H1 (cell line): Measurements from ENCODE around the gene HOXA6. TPM values are rescaled to one million over a fixed set of nuclear protein-coding genes. Genes with fewer than 3 reads are reported as not detected.

Source experiments
- CREB1 ChIP-seq: IDR thresholded peaks from 2 replicates; pipeline ENCODE4 v1.6.1; 2012; ENCODE audit warnings: inconsistent platforms
- CTBP2 ChIP-seq: IDR thresholded peaks from 2 replicates; pipeline ENCODE4 v1.7.0; 2011; ENCODE audit warnings: borderline replicate concordance, mild to moderate bottlenecking, moderate library complexity, mixed read lengths, low read length; ENCODE audit not compliant: insufficient read depth, insufficient read length
- EGR1 ChIP-seq: IDR thresholded peaks from 2 replicates; pipeline ENCODE4 v1.6.1; 2011; ENCODE audit warnings: low read depth, low read length, borderline replicate concordance
- FOSL1 ChIP-seq: IDR thresholded peaks from 2 replicates; pipeline ENCODE4 v1.6.1; 2011; ENCODE audit warnings: mild to moderate bottlenecking, low read depth, low read length, moderate library complexity; ENCODE audit not compliant: insufficient read depth
- HDAC2 ChIP-seq, 2 experiments: fragments of 300-600 bp in 1 of 2; sonication (generic) in 1 of 2; IDR thresholded peaks; 2 replicates each; pipeline ENCODE4 v1.6.1; 2011 to 2012; ENCODE audit warnings: low read depth in 2 of 2, low read length in 2 of 2, mild to moderate bottlenecking in 2 of 2, moderate library complexity in 2 of 2, borderline replicate concordance in 1 of 2, inconsistent platforms in 1 of 2
- JUN ChIP-seq: IDR thresholded peaks from 2 replicates; pipeline ENCODE4 v1.6.1; 2011; ENCODE audit warnings: low read depth, mild to moderate bottlenecking, improper control_type of control experiment, low read length
- NANOG ChIP-seq: IDR thresholded peaks from 2 replicates; pipeline ENCODE4 v1.6.1; 2011; ENCODE audit warnings: low read length, low read depth, mild to moderate bottlenecking, inconsistent platforms; ENCODE audit not compliant: insufficient read depth, poor library complexity, severe bottlenecking
- POLR2A ChIP-seq, 2 experiments: IDR thresholded peaks; 1 replicate in 1 of 2; 2 replicates in 1 of 2; pipeline ENCODE4 v1.6.1; 2011; ENCODE audit warnings: low read depth in 2 of 2, low read length in 2 of 2, mild to moderate bottlenecking in 2 of 2; ENCODE audit errors: control extremely low read depth in 1 of 2
- POLR2AphosphoS5 ChIP-seq: IDR thresholded peaks from 2 replicates; pipeline ENCODE4 v1.6.1; 2011; ENCODE audit warnings: low read depth, low read length
- RBBP5 ChIP-seq: IDR thresholded peaks from 2 replicates; pipeline ENCODE4 v1.7.1; 2012; ENCODE audit warnings: low read depth, mild to moderate bottlenecking, inconsistent platforms, low read length, moderate library complexity, borderline replicate concordance
- RNF2 ChIP-seq: fragments of 200-900, 300-1000 bp; sonication (generic); IDR thresholded peaks from 2 replicates; pipeline ENCODE4 v1.7.1; 2016; ENCODE audit warnings: borderline replicate concordance, low read depth, mild to moderate bottlenecking, antibody characterized with exemption, low read length; ENCODE audit not compliant: poor library complexity, severe bottlenecking; ENCODE audit errors: missing control alignments
- SAP30 ChIP-seq: fragments of 300-600 bp; sonication (generic); IDR thresholded peaks from 2 replicates; pipeline ENCODE4 v1.7.1; 2012; ENCODE audit warnings: low read length, moderate library complexity, mild to moderate bottlenecking, inconsistent platforms; ENCODE audit not compliant: insufficient read depth, insufficient replicate concordance
- SIN3A ChIP-seq, 2 experiments: IDR thresholded peaks in 1 of 2; conservative IDR thresholded peaks in 1 of 2; 2 replicates each; pipeline ENCODE4 v1.6.1; 2011 to 2012; ENCODE audit warnings: low read length in 2 of 2, improper control_type of control experiment in 1 of 2, low read depth in 1 of 2, mild to moderate bottlenecking in 1 of 2
- SP2 ChIP-seq: IDR thresholded peaks from 2 replicates; pipeline ENCODE4 v1.6.1; 2012; ENCODE audit warnings: mild to moderate bottlenecking, low read length, inconsistent platforms
- SUZ12 ChIP-seq: fragments of 200-600 bp; sonication (generic); IDR thresholded peaks from 2 replicates; pipeline ENCODE4 v1.6.1; 2012; ENCODE audit warnings: mild to moderate bottlenecking, inconsistent platforms, low read length, moderate library complexity, mixed read lengths
- TAF1 ChIP-seq: IDR thresholded peaks from 2 replicates; pipeline ENCODE4 v1.6.1; 2011; ENCODE audit warnings: mild to moderate bottlenecking, low read depth, low read length
- TBP ChIP-seq: IDR thresholded peaks from 2 replicates; pipeline ENCODE4 v1.6.1; 2011; ENCODE audit warnings: low read depth, low read length, improper control_type of control experiment
- TEAD4 ChIP-seq: IDR thresholded peaks from 2 replicates; pipeline ENCODE4 v1.6.1; 2012; ENCODE audit warnings: low read depth, low read length, inconsistent platforms, mixed read lengths
- ZNF274 ChIP-seq: IDR thresholded peaks from 2 replicates; pipeline ENCODE4 v1.7.0; 2012; ENCODE audit warnings: low read length, borderline replicate concordance; ENCODE audit errors: extremely low read depth
- polyA plus RNA-seq, 7 experiments: library from polyadenylated mRNA; depleted of rRNA in 3 of 7; stranded (reverse) in 5 of 7; unstranded in 2 of 7; fragments of >200 nt in 5 of 7; fragments of 200-250 nt in 2 of 7; gene quantifications; 1 replicate in 5 of 7; 2 replicates in 1 of 7; 4 replicates in 1 of 7; pipeline versions ENCODE4 v1.2.1 to v1.2.3, GENCODE V29; 2011 to 2013; ENCODE audit warnings: missing spikeins in 2 of 7, mixed read lengths in 2 of 7
- total RNA-seq: library from RNA; stranded (reverse); fragmentation: NEBNext Ultra II Directional; extraction: Animal tissue kit (Norgen Biotek cat#: 25700); gene quantifications from 2 replicates; pipeline ENCODE4 v1.2.1, GENCODE V29; 2021
- TF ChIP-seq, protein P1 (sequence below): IDR thresholded peaks from 2 replicates; pipeline ENCODE4 v1.6.1; 2011; ENCODE audit warnings: low read length, improper control_type of control experiment

Gene HOXA6
- total and polyA plus RNA-seq, 2 of the 8 experiments (the other 6 are each of a cell fraction or from before 2014, with no cell fraction given): not detected

- TF ChIP-seq RBBP5 (no peak), POLR2AphosphoS5 (no peak), NANOG (no peak), JUN (no peak), TAF1 (no peak), EGR1 (peak; percentile 26; the same call in 1 of the 2 replicates), TEAD4 (no peak), HDAC2 (IDR thresholded peaks at IDR 0.05; ENCODE audit: borderline replicate concordance in 1 of 2, low read depth in 2 of 2, low read length in 2 of 2) (no peak), CREB1 (no peak), POLR2A (IDR thresholded peaks at IDR 0.05; ENCODE audit: control extremely low read depth in 1 of 2, low read depth in 2 of 2, low read length in 2 of 2) (no peak), SUZ12 (peak; percentile 87), CTBP2 (peak; percentile 92), TBP (peak; percentile 90), SP2 (no peak), SIN3A (conservative IDR thresholded peaks at IDR 0.05 in 1 of 2, IDR thresholded peaks at IDR 0.05 in 1 of 2; ENCODE audit: low read depth in 1 of 2, low read length in 2 of 2) (no peak), FOSL1 (no peak), RNF2 (peak; percentile 71), ZNF274 (no peak), SAP30 (no peak)
- TF ChIP-seq, protein P1, sequence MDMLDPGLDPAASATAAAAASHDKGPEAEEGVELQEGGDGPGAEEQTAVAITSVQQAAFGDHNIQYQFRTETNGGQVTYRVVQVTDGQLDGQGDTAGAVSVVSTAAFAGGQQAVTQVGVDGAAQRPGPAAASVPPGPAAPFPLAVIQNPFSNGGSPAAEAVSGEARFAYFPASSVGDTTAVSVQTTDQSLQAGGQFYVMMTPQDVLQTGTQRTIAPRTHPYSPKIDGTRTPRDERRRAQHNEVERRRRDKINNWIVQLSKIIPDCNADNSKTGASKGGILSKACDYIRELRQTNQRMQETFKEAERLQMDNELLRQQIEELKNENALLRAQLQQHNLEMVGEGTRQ: no peak
These were observed 35.5 kb upstream of the HOXA6 start (continued) for GRCh38 chr7:27182861-27183681.
